Panc1 (cell line): ENCODE measurements around the gene HOXB2.

ENCODE experiments used
- CTCF ChIP-seq: fragments of 450-650 bp; IDR thresholded peaks from 2 replicates; pipeline ENCODE4 v1.5.1; 2017; ENCODE audit warnings: mild to moderate bottlenecking
- POLR2AphosphoS5 ChIP-seq: IDR thresholded peaks from 2 replicates; pipeline ENCODE4 v1.6.1; 2012; ENCODE audit warnings: mild to moderate bottlenecking, low read depth, low read length, moderate library complexity
- REST ChIP-seq, 2 experiments: IDR thresholded peaks; 2 replicates each; pipeline ENCODE4 v1.6.1; 2011 to 2012; ENCODE audit warnings: low read depth in 2 of 2, control low read depth in 1 of 2, low read length in 1 of 2, mild to moderate bottlenecking in 1 of 2, moderate library complexity in 1 of 2; ENCODE audit not compliant: insufficient read depth in 1 of 2
- SIN3A ChIP-seq: IDR thresholded peaks from 2 replicates; pipeline ENCODE4 v1.6.1; 2012; ENCODE audit warnings: low read depth, mild to moderate bottlenecking, low read length, moderate library complexity, borderline replicate concordance; ENCODE audit not compliant: insufficient read depth
- TCF7L2 ChIP-seq: IDR thresholded peaks from 2 replicates; pipeline ENCODE4 v1.6.1; 2011; ENCODE audit warnings: mild to moderate bottlenecking, low read depth, low read length, inconsistent platforms

GRCh38 chr17:48558057-48558830, 13.3 kb upstream of the HOXB2 start:
- TF ChIP-seq CTCF (no peak), POLR2AphosphoS5 (no peak; the same call in none of the 2 replicates), REST (IDR thresholded peaks at IDR 0.05; ENCODE audit: insufficient read depth in 1 of 2, low read depth in 2 of 2, low read length in 1 of 2) (no peak), TCF7L2 (no peak), SIN3A (no peak)
